Gastrocnemius medialis (tissue), 4 donors: ENCODE measurements around the gene HERC3.

ENCODE experiments used
- POLR2A ChIP-seq, 2 donors: fragments of 450-650 bp; IDR thresholded peaks; one replicate each; pipeline ENCODE4 v1.6.1; 2017; ENCODE audit warnings: antibody characterized with exemption in 2 of 2, mild to moderate bottlenecking in 2 of 2, moderate library complexity in 2 of 2
- TF ChIP-seq, protein P1 (sequence below), 5 experiments: fragments of 450-650 bp in 3 of 5; fragments of 200-600 bp in 2 of 5; sonication (generic) in 2 of 5; IDR thresholded peaks in 4 of 5; conservative IDR thresholded peaks in 1 of 5; 1 replicate in 4 of 5; 2 replicates in 1 of 5; pipeline ENCODE4 v1.5.1; 2016 to 2019; ENCODE audit warnings: antibody characterized with exemption in 5 of 5, mild to moderate bottlenecking in 3 of 5, moderate library complexity in 3 of 5

DNA sequence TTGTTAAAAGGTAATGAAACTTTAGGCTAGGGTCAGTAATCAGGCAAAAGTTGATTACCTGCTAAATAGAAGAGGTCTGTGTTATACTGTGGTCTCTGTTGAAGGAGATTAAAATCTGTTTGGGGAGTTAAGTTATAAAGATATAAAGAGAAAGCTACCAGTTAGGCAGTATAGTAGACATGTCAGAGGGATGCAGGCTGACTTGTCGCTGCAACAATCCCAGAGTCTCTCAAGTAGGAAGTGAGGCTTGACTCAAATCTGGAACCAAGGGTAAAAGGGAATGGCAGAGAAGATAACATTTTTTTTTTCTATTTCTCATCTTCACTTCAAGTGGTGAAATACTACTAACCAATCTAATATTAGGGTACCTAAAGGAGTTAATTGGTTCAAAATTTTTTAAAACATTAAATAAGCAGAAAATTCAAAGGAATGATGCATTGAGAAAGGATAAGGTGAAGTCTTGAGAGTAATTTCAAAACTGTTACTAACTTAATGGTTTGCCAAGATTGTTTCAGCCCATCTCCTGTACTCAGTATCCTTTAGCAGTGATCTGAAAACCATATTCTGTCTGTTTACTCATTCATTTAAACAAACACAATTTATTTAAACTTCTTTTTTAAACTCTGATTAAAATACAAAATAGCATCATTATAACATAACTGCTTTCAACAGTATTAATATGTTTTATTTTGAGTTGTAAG lies 12.8 kb downstream of the HERC3 start:
- TF ChIP-seq POLR2A (IDR thresholded peaks at IDR 0.05): no peak
- TF ChIP-seq, protein P1, sequence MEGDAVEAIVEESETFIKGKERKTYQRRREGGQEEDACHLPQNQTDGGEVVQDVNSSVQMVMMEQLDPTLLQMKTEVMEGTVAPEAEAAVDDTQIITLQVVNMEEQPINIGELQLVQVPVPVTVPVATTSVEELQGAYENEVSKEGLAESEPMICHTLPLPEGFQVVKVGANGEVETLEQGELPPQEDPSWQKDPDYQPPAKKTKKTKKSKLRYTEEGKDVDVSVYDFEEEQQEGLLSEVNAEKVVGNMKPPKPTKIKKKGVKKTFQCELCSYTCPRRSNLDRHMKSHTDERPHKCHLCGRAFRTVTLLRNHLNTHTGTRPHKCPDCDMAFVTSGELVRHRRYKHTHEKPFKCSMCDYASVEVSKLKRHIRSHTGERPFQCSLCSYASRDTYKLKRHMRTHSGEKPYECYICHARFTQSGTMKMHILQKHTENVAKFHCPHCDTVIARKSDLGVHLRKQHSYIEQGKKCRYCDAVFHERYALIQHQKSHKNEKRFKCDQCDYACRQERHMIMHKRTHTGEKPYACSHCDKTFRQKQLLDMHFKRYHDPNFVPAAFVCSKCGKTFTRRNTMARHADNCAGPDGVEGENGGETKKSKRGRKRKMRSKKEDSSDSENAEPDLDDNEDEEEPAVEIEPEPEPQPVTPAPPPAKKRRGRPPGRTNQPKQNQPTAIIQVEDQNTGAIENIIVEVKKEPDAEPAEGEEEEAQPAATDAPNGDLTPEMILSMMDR (IDR thresholded peaks at IDR 0.05 in 4 of 5, conservative IDR thresholded peaks at IDR 0.05 in 1 of 5): no peak
